ENCODE data around the gene ZNF135.

Gene ZNF135

DNA sequence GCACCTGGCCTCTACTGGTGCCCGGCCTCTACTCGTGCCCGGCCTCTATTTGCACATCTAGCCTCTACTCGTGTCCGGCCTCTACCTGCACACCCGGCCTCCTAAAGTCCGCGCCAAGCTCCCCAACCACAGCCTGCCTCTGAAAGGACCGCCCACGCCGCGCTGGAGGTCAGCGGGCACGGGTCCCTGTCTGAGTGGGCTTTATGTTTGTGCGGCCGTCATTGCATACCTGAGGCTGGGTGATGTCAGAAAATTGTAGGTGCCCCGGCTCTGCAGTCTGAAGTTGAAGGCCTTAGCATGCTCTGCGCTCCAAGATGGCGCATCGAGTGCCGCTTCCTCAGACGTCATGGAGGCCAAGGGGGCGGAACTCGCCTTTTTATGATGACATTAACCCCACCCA, 1.1 kb downstream of the ZNF135 start:
- TF ChIP-seq, protein P1, sequence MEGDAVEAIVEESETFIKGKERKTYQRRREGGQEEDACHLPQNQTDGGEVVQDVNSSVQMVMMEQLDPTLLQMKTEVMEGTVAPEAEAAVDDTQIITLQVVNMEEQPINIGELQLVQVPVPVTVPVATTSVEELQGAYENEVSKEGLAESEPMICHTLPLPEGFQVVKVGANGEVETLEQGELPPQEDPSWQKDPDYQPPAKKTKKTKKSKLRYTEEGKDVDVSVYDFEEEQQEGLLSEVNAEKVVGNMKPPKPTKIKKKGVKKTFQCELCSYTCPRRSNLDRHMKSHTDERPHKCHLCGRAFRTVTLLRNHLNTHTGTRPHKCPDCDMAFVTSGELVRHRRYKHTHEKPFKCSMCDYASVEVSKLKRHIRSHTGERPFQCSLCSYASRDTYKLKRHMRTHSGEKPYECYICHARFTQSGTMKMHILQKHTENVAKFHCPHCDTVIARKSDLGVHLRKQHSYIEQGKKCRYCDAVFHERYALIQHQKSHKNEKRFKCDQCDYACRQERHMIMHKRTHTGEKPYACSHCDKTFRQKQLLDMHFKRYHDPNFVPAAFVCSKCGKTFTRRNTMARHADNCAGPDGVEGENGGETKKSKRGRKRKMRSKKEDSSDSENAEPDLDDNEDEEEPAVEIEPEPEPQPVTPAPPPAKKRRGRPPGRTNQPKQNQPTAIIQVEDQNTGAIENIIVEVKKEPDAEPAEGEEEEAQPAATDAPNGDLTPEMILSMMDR (IDR thresholded peaks at IDR 0.05; ENCODE audit: extremely low read depth, missing control alignments): no peak
- no peak for DNase-seq (ENCODE audit: low spot score)

DNA sequence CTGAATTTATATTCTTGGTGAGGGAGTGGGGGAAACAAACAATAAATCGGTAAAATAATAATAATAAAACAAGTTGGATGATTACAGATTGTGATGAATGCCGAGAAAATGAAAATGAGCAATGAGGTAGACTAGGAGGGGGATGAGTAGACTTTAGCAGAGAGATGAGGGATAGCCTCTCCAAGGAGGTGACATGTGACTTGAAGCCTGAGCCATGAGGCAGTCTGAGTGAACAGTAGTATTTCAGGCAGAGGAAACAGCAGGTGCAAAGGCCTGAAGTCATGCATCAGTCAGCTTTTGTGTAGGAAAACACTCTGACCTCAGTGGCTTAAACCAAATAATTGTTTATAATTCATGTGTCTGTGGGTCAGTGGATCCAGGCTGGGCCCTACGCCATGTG, 4.6 kb downstream of the ZNF135 start:
- no peak for DNase-seq (ENCODE audit: low spot score)
- TF ChIP-seq, protein P1 (IDR thresholded peaks at IDR 0.05; ENCODE audit: extremely low read depth, missing control alignments): no peak

DNA sequence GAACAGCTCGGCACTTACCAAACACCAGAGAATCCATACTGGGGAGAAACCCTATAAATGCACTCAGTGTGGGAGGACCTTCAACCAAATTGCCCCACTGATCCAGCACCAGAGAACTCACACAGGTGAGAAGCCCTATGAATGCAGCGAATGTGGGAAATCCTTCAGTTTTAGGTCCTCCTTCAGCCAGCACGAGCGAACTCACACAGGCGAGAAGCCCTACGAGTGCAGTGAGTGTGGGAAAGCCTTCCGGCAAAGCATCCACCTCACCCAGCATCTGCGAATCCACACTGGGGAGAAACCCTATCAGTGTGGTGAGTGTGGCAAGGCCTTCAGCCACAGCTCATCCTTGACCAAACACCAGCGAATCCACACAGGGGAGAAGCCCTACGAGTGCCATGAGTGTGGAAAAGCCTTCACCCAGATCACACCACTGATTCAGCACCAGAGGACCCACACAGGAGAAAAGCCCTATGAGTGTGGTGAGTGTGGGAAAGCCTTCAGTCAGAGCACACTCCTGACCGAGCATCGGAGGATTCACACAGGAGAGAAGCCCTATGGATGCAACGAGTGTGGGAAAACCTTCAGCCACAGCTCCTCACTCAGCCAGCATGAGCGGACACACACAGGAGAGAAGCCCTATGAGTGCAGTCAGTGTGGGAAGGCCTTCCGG, 8.3 kb downstream of the ZNF135 start:
- no peak for DNase-seq (ENCODE audit: low spot score)
- TF ChIP-seq, protein P1 (IDR thresholded peaks at IDR 0.05; ENCODE audit: extremely low read depth, missing control alignments): no peak

DNA sequence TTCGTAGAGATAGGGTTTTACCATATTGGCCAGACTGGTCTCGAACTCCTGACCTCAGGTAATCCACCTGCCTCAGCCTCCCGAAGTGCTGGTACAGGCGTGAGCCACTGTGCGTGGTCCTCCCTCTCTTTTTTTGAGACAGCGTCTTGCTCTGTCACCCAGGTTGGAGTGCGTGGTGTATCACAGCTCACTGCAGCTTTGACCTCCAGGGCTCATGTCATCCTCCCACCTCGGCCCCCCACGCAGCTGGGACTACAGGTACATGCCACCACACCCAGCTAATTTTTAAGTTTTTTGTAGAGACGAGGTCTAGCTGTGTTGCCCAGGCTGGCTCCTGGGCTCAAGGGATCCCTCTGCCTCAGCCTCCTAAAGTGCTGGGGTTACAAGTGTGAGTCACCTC, 20.7 kb downstream of the ZNF135 start:
- TF ChIP-seq, protein P1 (IDR thresholded peaks at IDR 0.05; ENCODE audit: extremely low read depth, missing control alignments): no peak
- no peak for DNase-seq (ENCODE audit: low spot score)

DNA sequence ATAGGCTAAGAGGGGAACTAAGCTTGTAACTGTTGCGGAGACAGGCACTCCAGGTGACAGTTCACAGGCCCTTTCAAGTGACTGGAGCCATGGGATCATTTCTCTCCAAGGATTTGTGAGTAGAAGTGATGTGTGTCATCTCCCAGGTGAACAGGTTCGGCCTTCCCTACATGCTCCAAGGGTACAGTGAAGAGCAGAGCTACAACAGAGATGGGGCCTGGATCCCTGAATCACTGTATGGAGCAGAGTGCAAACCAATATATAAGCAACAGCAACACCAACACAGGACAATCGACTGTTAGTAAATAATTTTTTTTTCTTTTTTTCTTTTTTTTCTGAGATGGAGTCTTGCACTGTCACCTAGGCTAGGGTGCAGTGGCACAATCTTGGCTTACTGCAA, 23.9 kb downstream of the ZNF135 start:
- no peak for DNase-seq (ENCODE audit: low spot score)
- TF ChIP-seq, protein P1 (IDR thresholded peaks at IDR 0.05; ENCODE audit: extremely low read depth, missing control alignments): no peak

DNA sequence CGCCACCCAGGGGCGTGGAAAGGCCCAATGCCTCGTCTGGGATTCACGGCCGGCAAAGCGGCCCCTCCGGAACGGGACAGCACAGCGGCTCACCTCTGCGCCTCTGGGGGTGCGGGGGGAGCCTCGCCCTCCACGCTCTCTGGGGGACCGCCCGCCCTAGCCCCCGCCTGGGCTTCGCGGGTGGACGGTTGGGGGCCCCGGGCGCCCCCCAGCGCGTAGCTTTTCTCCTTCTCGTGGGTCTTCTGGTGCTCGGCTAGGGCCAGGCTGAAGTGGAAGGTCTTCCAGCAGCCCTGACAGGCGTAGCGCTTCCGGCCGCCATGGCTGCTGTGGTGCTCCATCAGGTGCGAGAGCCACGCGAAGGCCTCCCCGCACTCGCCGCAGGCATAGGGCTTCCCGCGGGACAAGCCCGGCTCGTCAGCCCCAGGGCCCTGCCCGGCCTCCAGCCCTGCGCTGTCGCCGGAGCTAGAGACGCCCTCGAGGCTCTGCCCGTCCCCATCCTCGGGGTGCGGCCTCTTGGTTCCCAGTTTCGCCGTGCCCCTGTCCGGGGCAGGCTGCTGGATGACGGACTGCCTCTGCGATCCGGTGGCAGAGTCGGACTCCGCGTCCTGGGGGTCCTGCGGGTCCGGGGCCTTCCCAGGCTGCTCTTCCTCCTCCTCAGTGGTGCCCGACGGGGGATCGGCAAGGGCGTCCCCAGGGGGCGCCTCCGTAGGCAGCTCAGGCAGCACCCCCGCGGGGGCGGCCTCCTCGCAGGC, 25.7 kb downstream of the ZNF135 start:
- TF ChIP-seq, protein P1 (IDR thresholded peaks at IDR 0.05; ENCODE audit: extremely low read depth, missing control alignments): no peak
- DNase-seq (ENCODE audit: low spot score): no peak

DNA sequence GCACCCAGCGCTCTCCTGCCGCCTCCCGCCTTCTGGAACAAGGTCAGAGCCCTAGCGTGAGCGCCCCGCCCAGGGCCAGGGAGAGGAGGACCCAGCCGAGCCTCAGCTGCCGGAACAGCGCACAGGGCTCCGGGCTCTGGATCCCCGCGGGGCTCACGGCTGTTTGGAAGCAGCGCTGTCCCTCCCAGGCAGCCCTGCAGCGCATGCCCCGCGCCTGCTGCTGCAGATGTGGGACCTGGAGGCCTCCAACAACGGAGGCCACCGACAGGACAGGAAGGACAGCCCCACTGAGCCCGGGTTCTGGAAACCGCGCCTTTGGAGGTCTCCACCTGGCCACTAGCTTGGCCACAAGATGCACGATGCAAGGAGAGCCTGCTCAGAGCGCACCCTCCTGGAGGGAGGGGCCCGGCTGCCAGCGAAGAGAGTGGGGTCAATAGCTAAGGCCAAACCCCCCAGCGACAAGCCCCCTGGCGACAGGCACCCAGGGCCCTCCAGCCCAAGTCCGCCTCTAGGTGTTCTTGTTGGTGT, 26.3 kb downstream of the ZNF135 start:
- no peak for DNase-seq (ENCODE audit: low spot score)
- TF ChIP-seq, protein P1 (IDR thresholded peaks at IDR 0.05; ENCODE audit: extremely low read depth, missing control alignments): no peak

All from GM20000 (cell line).